ENCODE data around the gene GRID2IP.

The GRID2IP gene

DNA sequence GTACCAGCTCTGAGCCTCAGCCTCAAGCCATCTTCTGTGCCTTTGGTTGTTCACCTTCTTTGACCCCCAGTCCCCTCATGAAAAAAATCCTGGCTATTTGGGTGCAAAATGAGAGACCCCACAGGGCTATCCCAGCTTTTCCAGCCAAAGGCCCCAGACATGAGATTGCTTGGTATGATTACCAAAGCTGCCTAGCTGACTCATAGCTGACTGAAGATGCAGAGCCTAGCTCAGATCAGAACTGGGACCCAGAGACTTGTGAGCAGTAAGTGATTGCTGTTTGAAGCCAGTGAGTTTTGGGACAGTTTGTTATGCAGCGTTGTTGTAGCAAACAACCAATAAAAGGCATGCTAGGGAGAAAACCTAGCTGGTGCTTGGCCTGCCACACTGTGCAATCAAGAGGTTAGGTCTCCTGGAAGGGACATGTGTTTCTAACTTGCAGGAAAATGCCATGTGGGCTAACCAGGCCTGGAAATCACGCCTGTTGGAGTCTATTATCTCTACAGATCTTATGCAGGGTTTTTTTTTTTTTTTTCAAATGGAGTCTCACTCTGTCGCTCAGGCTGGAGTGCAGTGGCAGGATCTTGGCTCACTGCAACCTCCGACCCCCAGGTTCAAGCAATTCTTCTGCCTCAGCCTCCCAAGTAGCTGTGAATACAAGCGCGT is 55.5 kb downstream of the GRID2IP start:
- TF ChIP-seq, protein P1, sequence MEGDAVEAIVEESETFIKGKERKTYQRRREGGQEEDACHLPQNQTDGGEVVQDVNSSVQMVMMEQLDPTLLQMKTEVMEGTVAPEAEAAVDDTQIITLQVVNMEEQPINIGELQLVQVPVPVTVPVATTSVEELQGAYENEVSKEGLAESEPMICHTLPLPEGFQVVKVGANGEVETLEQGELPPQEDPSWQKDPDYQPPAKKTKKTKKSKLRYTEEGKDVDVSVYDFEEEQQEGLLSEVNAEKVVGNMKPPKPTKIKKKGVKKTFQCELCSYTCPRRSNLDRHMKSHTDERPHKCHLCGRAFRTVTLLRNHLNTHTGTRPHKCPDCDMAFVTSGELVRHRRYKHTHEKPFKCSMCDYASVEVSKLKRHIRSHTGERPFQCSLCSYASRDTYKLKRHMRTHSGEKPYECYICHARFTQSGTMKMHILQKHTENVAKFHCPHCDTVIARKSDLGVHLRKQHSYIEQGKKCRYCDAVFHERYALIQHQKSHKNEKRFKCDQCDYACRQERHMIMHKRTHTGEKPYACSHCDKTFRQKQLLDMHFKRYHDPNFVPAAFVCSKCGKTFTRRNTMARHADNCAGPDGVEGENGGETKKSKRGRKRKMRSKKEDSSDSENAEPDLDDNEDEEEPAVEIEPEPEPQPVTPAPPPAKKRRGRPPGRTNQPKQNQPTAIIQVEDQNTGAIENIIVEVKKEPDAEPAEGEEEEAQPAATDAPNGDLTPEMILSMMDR (conservative IDR thresholded peaks at IDR 0.05; ENCODE audit: low read length): no peak
- no peak for DNase-seq (ENCODE audit: low read depth)
- H3K4me3 ChIP-seq (ENCODE audit: low read length): no peak overlapping the region

DNA sequence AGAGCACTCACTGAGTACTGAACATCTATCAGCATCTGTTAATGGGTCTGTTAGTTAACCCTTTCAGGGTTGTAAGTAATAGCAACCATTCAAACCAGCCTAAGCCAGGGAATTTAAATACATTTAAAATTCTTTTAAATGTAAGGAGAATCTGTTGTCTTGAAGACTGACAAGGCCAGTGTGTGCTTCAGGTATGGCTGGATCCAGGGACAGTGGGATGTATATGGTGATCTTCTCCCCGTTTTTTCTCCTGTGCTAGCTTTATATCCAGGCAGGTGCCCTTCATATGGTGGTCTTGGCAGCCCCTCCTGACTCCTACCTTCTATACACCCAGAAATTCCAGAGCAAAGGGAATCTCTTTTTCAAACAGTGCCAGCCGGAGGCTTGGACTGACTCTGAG is 56.9 kb downstream of the GRID2IP start:
- DNase-seq (ENCODE audit: low read depth): no peak
- TF ChIP-seq, protein P1 (conservative IDR thresholded peaks at IDR 0.05; ENCODE audit: low read length): no peak
- H3K4me3 ChIP-seq (ENCODE audit: low read length): no peak overlapping the region

DNA sequence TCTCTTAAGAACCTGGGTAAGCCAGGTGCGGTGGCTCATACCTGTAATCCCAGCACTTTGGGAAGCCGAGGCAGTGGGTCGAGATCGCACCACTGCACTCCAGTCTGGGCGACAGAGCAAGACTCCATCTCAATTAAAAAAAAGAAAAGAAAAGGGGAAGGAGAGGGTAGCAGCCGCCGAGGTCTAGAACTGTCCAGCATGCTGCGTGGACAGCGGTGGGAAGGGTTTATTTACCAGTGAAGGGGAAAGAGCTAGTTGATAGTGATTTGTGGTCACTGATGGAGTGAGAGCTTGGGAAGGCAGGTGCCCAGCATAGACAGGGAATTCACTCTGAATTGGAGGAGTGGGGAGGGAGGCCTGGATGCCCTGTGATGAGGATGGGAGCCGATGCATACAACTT is 60.1 kb downstream of the GRID2IP start:
- no peak for DNase-seq (ENCODE audit: low read depth)
- H3K4me3 ChIP-seq (ENCODE audit: low read length): no peak overlapping the region
- TF ChIP-seq, protein P1 (conservative IDR thresholded peaks at IDR 0.05; ENCODE audit: low read length): no peak

DNA sequence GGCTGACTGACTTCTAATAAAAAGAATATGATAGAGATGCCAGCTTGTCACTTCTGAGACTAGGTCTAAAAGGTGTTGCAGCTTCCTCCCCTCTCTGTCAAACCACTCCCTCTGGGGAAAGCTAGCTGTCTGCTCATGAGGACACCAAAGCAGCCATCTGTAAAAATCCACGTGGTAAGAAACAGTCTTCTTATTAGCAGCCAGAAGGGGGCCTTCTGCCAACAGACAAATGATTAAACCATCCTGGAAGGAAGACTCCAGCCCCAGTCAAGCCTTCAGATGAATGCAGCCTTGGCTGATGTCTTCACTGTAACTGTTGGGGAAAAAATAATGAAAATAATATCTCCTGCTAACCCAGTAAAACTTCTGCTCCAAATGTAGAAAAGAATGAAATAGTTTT is 61.6 kb downstream of the GRID2IP start:
- no peak overlapping the region for H3K4me3 ChIP-seq (ENCODE audit: low read length)
- no peak for DNase-seq (ENCODE audit: low read depth)
- TF ChIP-seq, protein P1 (conservative IDR thresholded peaks at IDR 0.05; ENCODE audit: low read length): no peak

DNA sequence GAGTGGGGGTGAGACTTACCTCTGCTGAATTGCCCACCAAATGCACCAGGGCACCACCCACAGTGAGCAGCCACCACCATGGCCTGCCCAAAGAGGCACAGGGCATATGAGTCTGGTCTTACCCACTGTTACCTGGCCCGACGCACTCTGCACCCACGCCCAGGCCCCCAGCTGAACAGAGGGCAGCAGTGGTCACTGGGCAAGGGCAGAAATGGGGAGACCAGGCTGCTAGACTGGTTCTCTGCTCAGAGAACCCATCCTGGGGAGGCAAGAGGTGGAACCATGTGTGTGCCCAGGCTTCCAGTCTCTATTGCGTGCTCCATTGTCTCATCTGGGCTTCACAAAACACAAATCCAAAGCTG is 64.1 kb downstream of the GRID2IP start:
- DNase-seq (ENCODE audit: low read depth): no peak
- TF ChIP-seq, protein P1 (conservative IDR thresholded peaks at IDR 0.05; ENCODE audit: low read length): no peak
- H3K4me3 ChIP-seq (ENCODE audit: low read length): no peak overlapping the region

DNA sequence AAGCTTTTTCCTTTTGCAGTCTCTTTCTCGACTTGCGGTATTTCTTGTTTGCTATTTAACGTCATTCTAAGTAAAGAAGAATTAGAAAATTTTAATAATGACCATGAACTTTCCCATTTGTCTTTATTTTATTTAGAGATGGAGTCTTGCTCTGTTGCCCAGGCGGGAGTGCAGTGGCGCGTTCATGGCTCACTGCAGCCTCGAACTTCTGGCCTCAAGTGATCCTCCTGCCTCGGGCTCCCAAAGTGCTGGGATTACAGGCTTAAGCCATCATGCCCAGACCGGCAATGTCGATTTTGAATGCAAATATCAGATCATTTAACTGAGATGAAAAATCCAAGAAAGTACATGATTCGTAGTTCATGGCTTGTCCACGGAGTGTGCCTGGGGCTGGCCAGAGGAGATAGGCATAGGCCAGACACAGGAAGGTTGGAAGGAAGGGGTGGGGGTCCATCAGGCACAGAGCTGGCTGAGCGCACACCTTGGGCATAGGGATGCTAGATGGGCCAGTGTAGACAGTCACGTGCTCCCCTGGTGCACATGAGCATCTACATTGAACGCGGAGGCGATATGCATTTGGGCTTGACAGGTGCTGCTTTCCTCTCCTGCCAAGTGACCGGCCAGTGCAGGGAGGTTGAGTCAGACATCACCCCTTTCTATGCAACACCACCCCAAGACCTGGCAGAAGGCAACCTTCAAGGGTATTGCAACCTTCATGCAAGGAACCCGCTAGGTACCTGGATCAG is 64.7 kb downstream of the GRID2IP start:
- no peak overlapping the region for H3K4me3 ChIP-seq (ENCODE audit: low read length)
- DNase-seq (ENCODE audit: low read depth): no peak
- TF ChIP-seq, protein P1 (conservative IDR thresholded peaks at IDR 0.05; ENCODE audit: low read length): no peak

DNA sequence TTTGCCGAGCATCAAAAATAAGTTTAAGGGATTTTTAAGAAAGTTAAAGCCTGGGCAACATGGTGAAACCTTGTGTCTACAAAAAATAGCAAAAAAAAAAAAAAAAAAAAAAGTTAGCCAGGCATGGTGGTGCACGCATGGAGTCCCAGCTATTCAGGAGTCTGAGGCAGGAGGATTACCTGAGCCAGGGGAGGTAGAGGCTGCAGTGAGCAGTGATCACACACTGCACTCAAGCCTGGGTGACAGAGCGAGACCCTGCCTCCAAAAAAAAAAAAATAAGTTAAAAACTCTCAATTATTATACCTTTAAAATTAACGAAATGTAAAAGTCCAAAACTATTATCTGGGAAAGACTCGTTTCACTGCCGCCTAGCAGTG is 68.5 kb downstream of the GRID2IP start:
- no peak for DNase-seq (ENCODE audit: low read depth)
- TF ChIP-seq, protein P1 (conservative IDR thresholded peaks at IDR 0.05; ENCODE audit: low read length): no peak
- H3K4me3 ChIP-seq (ENCODE audit: low read length): peak overlapping the region; percentile 91

Data from AG10803 (cell line).